HG02973 (cell line): Measurements from ENCODE around the gene DIO3.

Experiments
- ATAC-seq: cut with Tn5 transposase; IDR thresholded peaks from one replicate; pipeline ENCODE4 v1.9.1; 2021; ENCODE audit warnings: moderate library complexity; ENCODE audit not compliant: unreplicated experiment

The DIO3 gene

GRCh38 chr14:101595887-101596721, 34.8 kb downstream of the DIO3 start:
- no peak for ATAC-seq

GRCh38 chr14:101596742-101597141, 35.4 kb downstream of the DIO3 start:
- ATAC-seq: no peak

- no peak for ATAC-seq
Measured at GRCh38 chr14:101598159-101598558, 36.9 kb downstream of the DIO3 start.

- ATAC-seq: no peak
Measured at GRCh38 chr14:101598571-101599233, 37.4 kb downstream of the DIO3 start.

- no peak for ATAC-seq
Measured at GRCh38 chr14:101599234-101599885, 38.1 kb downstream of the DIO3 start.

- ATAC-seq: no peak
Measured at GRCh38 chr14:101600336-101600890, 39.1 kb downstream of the DIO3 start.

- no peak for ATAC-seq
Measured at GRCh38 chr14:101600891-101601605, 39.8 kb downstream of the DIO3 start.

- ATAC-seq: no peak
Measured at GRCh38 chr14:101601606-101602465, 40.5 kb downstream of the DIO3 start.

GRCh38 chr14:101602466-101602840, 41.2 kb downstream of the DIO3 start:
- ATAC-seq: no peak

- no peak for ATAC-seq
Measured at GRCh38 chr14:101603096-101603495, 41.8 kb downstream of the DIO3 start.

- no peak for ATAC-seq
Measured at GRCh38 chr14:101604228-101604934, 43.1 kb downstream of the DIO3 start.

- ATAC-seq: no peak
Measured at GRCh38 chr14:101604935-101605780, 43.9 kb downstream of the DIO3 start.

- ATAC-seq: no peak
Measured at GRCh38 chr14:101605836-101606235, 44.5 kb downstream of the DIO3 start.
